Measurements from ENCODE around the gene FMNL3. TPM values are rescaled to one million over a fixed set of nuclear protein-coding genes. Genes with fewer than 3 reads are reported as not detected.
"Not testable (repeated sequence)": the region's sequence is repeated elsewhere in the genome, so short reads cannot be mapped to it uniquely, and the experiment has no call there.

Gene FMNL3
- total RNA-seq, 1 experiment from 2014 or later, result 0.58 TPM

DNA sequence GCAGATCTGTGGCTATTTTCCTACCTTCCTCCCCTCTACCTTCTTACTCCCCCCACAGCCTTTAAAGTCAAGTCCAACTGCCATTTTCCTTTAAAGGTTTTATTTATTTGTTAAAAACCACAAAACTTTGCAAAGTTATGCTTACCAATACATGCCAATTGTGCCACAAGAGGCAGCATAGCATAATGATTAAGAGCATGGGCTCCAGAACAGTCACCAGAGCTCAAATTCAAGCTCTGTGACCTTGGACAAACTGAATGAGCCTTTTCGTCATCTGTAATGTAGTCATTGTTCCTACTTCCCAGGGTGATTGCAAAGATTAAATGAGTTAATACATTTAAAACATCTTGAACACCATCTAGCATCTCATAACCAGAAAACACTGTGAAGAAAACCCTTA, 13.0 kb upstream of the FMNL3 start:
- intact Hi-C loops (cut with micrococcal nuclease), result no loop called here
- peaks cover 5% of the 10 kb centered on the region for H3K4me1 Mint-ChIP-seq (ENCODE audit: insufficient read depth, unreplicated experiment)
- ChIA-PET CTCF (interaction anchor here (0.6 to 0.7 kb wide), 2 partner anchors 14 to 353 kb away, joined by 3 to 4 read pairs; partner anchors contain the start of gene SPATS2), POLR2A (interaction anchor here (1.1 kb wide), 1 partner anchor 10 kb away, joined by 3 read pairs; no protein-coding TSS in a partner anchor)
- H3K27ac Mint-ChIP-seq (ENCODE audit: low read depth, unreplicated experiment), result no peak overlapping the region
- H3K27me3 Mint-ChIP-seq (ENCODE audit: insufficient read depth, unreplicated experiment), result peaks cover 68% of the 10 kb centered on the region
- no peaks in the 10 kb centered on the region for H3K9me3 Mint-ChIP-seq (ENCODE audit: unreplicated experiment)
- no peak overlapping the region for H3K4me3 Mint-ChIP-seq (ENCODE audit: unreplicated experiment)
- DNase-seq (ENCODE audit: unreplicated experiment), result no peak
- no peaks in the 10 kb centered on the region for H3K36me3 Mint-ChIP-seq (ENCODE audit: insufficient read depth, unreplicated experiment)
- no peak for TF ChIP-seq CTCF (IDR thresholded peaks at IDR 0.05; ENCODE audit: unreplicated experiment)
- no TSS peak for BruUV-seq (replicated peaks)

DNA sequence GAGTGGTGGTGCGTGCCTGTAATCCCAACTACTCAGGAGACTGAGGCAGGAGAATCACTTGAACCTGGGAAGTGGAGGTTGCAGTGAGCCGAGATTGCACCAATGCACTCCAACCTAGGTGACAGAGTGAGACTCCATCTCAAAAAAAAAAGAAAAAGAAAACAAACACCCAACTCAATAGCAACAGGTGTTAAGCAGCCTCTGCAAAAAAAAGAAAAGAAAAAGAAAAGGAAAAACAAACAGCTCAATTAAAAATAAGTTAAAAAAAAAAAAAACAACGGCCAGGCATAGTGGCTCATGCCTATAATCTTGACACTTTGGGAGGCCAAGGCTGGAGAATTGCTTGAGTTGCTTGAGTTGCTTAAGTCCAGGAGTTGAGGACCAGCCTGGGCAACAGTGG, 10.6 kb upstream of the FMNL3 start:
- CTCF ChIA-PET, result interaction anchor here (0.6 to 3.2 kb wide), 4 partner anchors 13 to 122 kb away, joined by 3 to 13 read pairs (median 4); partner anchors contain the start of gene TMBIM6
- POLR2A ChIA-PET, result interaction anchor here (0.8 kb wide), 1 partner anchor 92 kb away, joined by 3 read pairs; no protein-coding TSS in a partner anchor
- DNase-seq (ENCODE audit: unreplicated experiment); H3K9me3 Mint-ChIP-seq (ENCODE audit: unreplicated experiment); intact Hi-C loops (cut with micrococcal nuclease); H3K36me3 Mint-ChIP-seq (ENCODE audit: insufficient read depth, unreplicated experiment); H3K27ac Mint-ChIP-seq (ENCODE audit: low read depth, unreplicated experiment); H3K4me3 Mint-ChIP-seq (ENCODE audit: unreplicated experiment); BruUV-seq (replicated peaks); H3K4me1 Mint-ChIP-seq (ENCODE audit: insufficient read depth, unreplicated experiment): not testable (repeated sequence)
- peaks cover 73% of the 10 kb centered on the region for H3K27me3 Mint-ChIP-seq (ENCODE audit: insufficient read depth, unreplicated experiment)

GRCh38 chr12:49716553-49716952, 9.3 kb upstream of the FMNL3 start:
- H3K27ac Mint-ChIP-seq (ENCODE audit: low read depth, unreplicated experiment), result no peak overlapping the region
- no peak for TF ChIP-seq CTCF (IDR thresholded peaks at IDR 0.05; ENCODE audit: unreplicated experiment)
- no peak for DNase-seq (ENCODE audit: unreplicated experiment)
- H3K36me3 Mint-ChIP-seq (ENCODE audit: insufficient read depth, unreplicated experiment), result no peaks in the 10 kb centered on the region
- no peak overlapping the region for H3K4me3 Mint-ChIP-seq (ENCODE audit: unreplicated experiment)
- intact Hi-C loops (cut with micrococcal nuclease), result no loop called here
- ChIA-PET POLR2A (no interaction called here), CTCF (interaction anchor here (0.6 to 3.2 kb wide), 3 partner anchors 13 to 164 kb away, joined by 3 to 13 read pairs (median 3); partner anchors contain the start of gene TMBIM6)
- no TSS peak for BruUV-seq (replicated peaks)
- H3K9me3 Mint-ChIP-seq (ENCODE audit: unreplicated experiment), result no peaks in the 10 kb centered on the region
- H3K27me3 Mint-ChIP-seq (ENCODE audit: insufficient read depth, unreplicated experiment), result peaks cover 81% of the 10 kb centered on the region
- peaks cover 5% of the 10 kb centered on the region for H3K4me1 Mint-ChIP-seq (ENCODE audit: insufficient read depth, unreplicated experiment)

DNA sequence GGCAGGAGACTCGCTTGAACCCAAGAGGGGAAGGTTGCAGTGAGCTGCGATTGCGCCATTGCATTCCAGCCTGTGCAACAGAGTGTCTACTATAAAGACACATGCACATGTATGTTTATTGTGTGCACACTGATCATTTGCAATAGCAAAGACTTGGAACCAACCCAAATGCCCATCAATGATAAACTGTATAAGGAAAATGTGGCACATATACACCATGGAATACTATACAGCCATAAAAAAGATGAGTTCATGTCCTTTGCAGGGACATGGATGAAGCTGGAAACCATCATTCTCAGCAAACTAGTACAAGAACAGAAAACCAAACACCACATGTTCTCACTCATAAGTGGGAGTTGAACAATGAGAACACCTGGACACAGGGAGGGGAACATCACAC, 6.7 kb upstream of the FMNL3 start:
- DNase-seq (ENCODE audit: unreplicated experiment); BruUV-seq (replicated peaks); H3K9me3 Mint-ChIP-seq (ENCODE audit: unreplicated experiment); H3K27ac Mint-ChIP-seq (ENCODE audit: low read depth, unreplicated experiment); H3K4me1 Mint-ChIP-seq (ENCODE audit: insufficient read depth, unreplicated experiment); intact Hi-C loops (cut with micrococcal nuclease); H3K36me3 Mint-ChIP-seq (ENCODE audit: insufficient read depth, unreplicated experiment); H3K4me3 Mint-ChIP-seq (ENCODE audit: unreplicated experiment): not testable (repeated sequence)
- H3K27me3 Mint-ChIP-seq (ENCODE audit: insufficient read depth, unreplicated experiment), result peaks cover 80% of the 10 kb centered on the region
- ChIA-PET POLR2A (interaction anchor here (0.7 kb wide), 1 partner anchor 285 kb away, joined by 3 read pairs; no protein-coding TSS in a partner anchor), CTCF (interaction anchor here (0.6 to 1.1 kb wide), 2 partner anchors 64 to 160 kb away, joined by 3 read pairs; no protein-coding TSS in a partner anchor)

- H3K4me3 Mint-ChIP-seq (ENCODE audit: unreplicated experiment), result no peak overlapping the region
- BruUV-seq (replicated peaks), result no TSS peak
- H3K9me3 Mint-ChIP-seq (ENCODE audit: unreplicated experiment), result no peaks in the 10 kb centered on the region
- H3K27ac Mint-ChIP-seq (ENCODE audit: low read depth, unreplicated experiment), result no peak overlapping the region
- no peak for TF ChIP-seq CTCF (IDR thresholded peaks at IDR 0.05; ENCODE audit: unreplicated experiment)
- H3K4me1 Mint-ChIP-seq (ENCODE audit: insufficient read depth, unreplicated experiment), result peaks cover 5% of the 10 kb centered on the region
- H3K36me3 Mint-ChIP-seq (ENCODE audit: insufficient read depth, unreplicated experiment), result no peaks in the 10 kb centered on the region
- ChIA-PET POLR2A (interaction anchor here (0.9 to 1.3 kb wide), 2 partner anchors 33 to 86 kb away, joined by 4 to 7 read pairs; partner anchors contain the start of gene TMBIM6), CTCF (interaction anchor here (0.6 to 1.8 kb wide), 7 partner anchors 14 to 257 kb away, joined by 3 to 7 read pairs (median 6); no protein-coding TSS in a partner anchor)
- intact Hi-C loops (cut with micrococcal nuclease), result no loop called here
- DNase-seq (ENCODE audit: unreplicated experiment), result no peak
- H3K27me3 Mint-ChIP-seq (ENCODE audit: insufficient read depth, unreplicated experiment), result peaks cover 77% of the 10 kb centered on the region
These were observed 1.6 kb upstream of the FMNL3 start for GRCh38 chr12:49708851-49709250.

Measured in MCF 10A (cell line).